Measurements from ENCODE around the gene NCK2. TPM values are rescaled to one million over a fixed set of nuclear protein-coding genes. Genes with fewer than 3 reads are reported as not detected.

NCK2 gene
- polyA plus RNA-seq, 2 of the 4 experiments (the other 2 are of a cell fraction) = 17.1 to 17.8 TPM

GRCh38 chr2:105929516-105929915, 184.8 kb downstream of the NCK2 start:
- H3K9me3 ChIP-seq = 0 out of 3 replicates have a peak, but pooled peaks cover 5% of the 10 kb centered on the region
- FAIRE-seq (no peak), DNase-seq (ENCODE audit: low read depth in 1 of 2, low spot score in 1 of 2) (no peak), ATAC-seq (no peak)
- ChIA-PET POLR2A (no interaction called here), CTCF (no interaction called here)
- no peak overlapping the region for H3K4me3 ChIP-seq
- TF ChIP-seq MAX (IDR thresholded peaks at IDR 0.05) (no peak), MAFK (IDR thresholded peaks at IDR 0.05; ENCODE audit: partially characterized antibody) (no peak), PHF8 (IDR thresholded peaks at IDR 0.05; ENCODE audit: borderline replicate concordance, low read depth) (no peak), BCL3 (IDR thresholded peaks at IDR 0.05) (no peak), EP300 (IDR thresholded peaks at IDR 0.05) (no peak), RCOR1 (IDR thresholded peaks at IDR 0.05; ENCODE audit: low read depth, low read length) (no peak), REST (IDR thresholded peaks at IDR 0.05) (no peak), KDM5A (IDR thresholded peaks at IDR 0.05) (no peak), PBX3 (IDR thresholded peaks at IDR 0.05) (no peak), HMGXB4 (CRISPR knock-in tag; IDR thresholded peaks at IDR 0.05; ENCODE audit: borderline replicate concordance) (no peak), CTCF (IDR thresholded peaks at IDR 0.05) (no peak), ZC3H11A (IDR thresholded peaks at IDR 0.05) (no peak), JUN (IDR thresholded peaks at IDR 0.05) (no peak), CHD4 (IDR thresholded peaks at IDR 0.05; ENCODE audit: borderline replicate concordance) (no peak), TFCP2L1 (CRISPR knock-in tag; IDR thresholded peaks at IDR 0.05) (no peak), HEYL (CRISPR knock-in tag; IDR thresholded peaks at IDR 0.05) (no peak)
- no peaks in the 10 kb centered on the region for H3K4me1 ChIP-seq
- no peak overlapping the region for H3K27ac ChIP-seq
- WGBS (ENCODE audit: missing lambda C conversion rate) = 0% methylated on average over 2 of the region's 2 CpGs
- no peak overlapping the region for H3K4me2 ChIP-seq

- CTCF ChIA-PET = interaction anchor here (0.6 kb wide), 1 partner anchor 38 kb away, joined by 3 read pairs; no protein-coding TSS in a partner anchor
- WGBS (ENCODE audit: missing lambda C conversion rate) = 14% methylated on average over 5 of the region's 5 CpGs
- Histone ChIP-seq H3K4me2 (no peak overlapping the region), H3K4me3 (no peak overlapping the region), H3K27ac (no peak overlapping the region), H3K4me1 (no peaks in the 10 kb centered on the region), H3K9me3 (peaks cover 5% of the 10 kb centered on the region; the same call in 1 of the 3 replicates)
- FAIRE-seq (no peak), ATAC-seq (no peak), DNase-seq (ENCODE audit: low read depth in 1 of 2, low spot score in 1 of 2) (no peak)
- POLR2A ChIA-PET = no interaction called here
- TF ChIP-seq SMC3 (IDR thresholded peaks at IDR 0.05) = no peak
- TF ChIP-seq MYC (IDR thresholded peaks at IDR 0.05; ENCODE audit: borderline replicate concordance, low read length) = no peak
- no peak for TF ChIP-seq NR3C1 (IDR thresholded peaks at IDR 0.05)
- no peak for TF ChIP-seq CEBPB (IDR thresholded peaks at IDR 0.05)
- no peak for TF ChIP-seq PHF8 (IDR thresholded peaks at IDR 0.05; ENCODE audit: borderline replicate concordance, low read depth)
- no peak for TF ChIP-seq CBX8 (IDR thresholded peaks at IDR 0.05)
- TF ChIP-seq ESRRA (IDR thresholded peaks at IDR 0.05; ENCODE audit: borderline replicate concordance, low read length) = no peak
These were observed 187.9 kb downstream of the NCK2 start for GRCh38 chr2:105932582-105932981.

All from A549 (cell line).